Measurements from ENCODE around the gene PPP2R5C.
"Not testable (repeated sequence)": the region's sequence is repeated elsewhere in the genome, so short reads cannot be mapped to it uniquely, and the experiment has no call there.

PPP2R5C gene

DNA sequence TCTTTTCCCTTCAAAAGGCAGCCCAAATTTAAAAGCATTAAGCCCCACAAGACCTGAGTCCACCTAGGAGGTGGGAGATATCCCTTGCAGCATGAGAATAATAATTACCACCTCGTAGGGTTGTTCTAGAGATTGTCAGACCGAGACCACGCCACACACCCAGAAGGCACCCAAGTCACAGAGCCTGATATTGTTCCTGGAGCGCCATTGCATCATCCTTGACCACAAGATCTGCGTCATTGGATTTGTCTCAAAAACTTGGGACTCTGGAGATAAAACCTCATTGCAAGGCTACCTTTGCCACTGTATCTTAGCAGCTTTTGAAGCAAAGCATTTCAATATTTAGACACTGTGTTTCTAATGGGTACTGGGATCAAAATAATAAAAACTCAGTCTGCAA, 29.4 kb upstream of the PPP2R5C start:
- Mint-ChIP-seq H3K4me1 (peaks cover 47% of the 10 kb centered on the region), H3K4me3 (peak overlapping the region; percentile 58), H3K36me3 (peaks cover 6% of the 10 kb centered on the region), H3K9me3 (peaks cover 3% of the 10 kb centered on the region), H3K27ac (peak overlapping the region; percentile 99), H3K27me3 (peaks cover 1% of the 10 kb centered on the region)
- CTCF ChIA-PET = interaction anchor here (1.4 kb wide), 1 partner anchor 10 kb away, joined by 3 read pairs; no protein-coding TSS in a partner anchor
- DNase-seq = no peak

DNA sequence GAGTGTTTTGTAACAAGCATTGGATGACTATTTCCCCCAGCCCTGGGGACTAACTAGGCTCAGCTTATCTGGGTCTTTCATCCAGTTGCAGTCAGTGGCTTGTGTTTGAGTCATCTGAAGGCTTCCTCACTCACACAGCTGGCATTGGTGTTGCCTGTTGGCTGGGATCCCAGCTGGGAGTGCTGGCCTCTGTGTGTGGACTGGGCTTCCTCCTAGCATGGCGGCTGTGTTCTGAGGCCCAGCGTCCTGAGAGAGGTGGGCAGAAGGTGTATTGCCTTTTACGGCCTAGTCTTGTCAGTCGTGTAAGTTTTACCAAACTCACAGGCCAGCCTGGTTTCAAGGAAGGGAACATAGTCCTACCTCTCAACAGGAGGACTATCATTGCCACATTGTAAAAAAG, 28.3 kb upstream of the PPP2R5C start:
- DNase-seq = no peak
- CTCF ChIA-PET = no interaction called here
- H3K27me3 Mint-ChIP-seq = peaks cover 3% of the 10 kb centered on the region
- H3K4me1 Mint-ChIP-seq = peaks cover 47% of the 10 kb centered on the region
- no peak overlapping the region for H3K4me3 Mint-ChIP-seq
- H3K36me3 Mint-ChIP-seq = peaks cover 6% of the 10 kb centered on the region
- H3K27ac Mint-ChIP-seq = peak overlapping the region; percentile 99
- H3K9me3 Mint-ChIP-seq = peaks cover 1% of the 10 kb centered on the region

DNA sequence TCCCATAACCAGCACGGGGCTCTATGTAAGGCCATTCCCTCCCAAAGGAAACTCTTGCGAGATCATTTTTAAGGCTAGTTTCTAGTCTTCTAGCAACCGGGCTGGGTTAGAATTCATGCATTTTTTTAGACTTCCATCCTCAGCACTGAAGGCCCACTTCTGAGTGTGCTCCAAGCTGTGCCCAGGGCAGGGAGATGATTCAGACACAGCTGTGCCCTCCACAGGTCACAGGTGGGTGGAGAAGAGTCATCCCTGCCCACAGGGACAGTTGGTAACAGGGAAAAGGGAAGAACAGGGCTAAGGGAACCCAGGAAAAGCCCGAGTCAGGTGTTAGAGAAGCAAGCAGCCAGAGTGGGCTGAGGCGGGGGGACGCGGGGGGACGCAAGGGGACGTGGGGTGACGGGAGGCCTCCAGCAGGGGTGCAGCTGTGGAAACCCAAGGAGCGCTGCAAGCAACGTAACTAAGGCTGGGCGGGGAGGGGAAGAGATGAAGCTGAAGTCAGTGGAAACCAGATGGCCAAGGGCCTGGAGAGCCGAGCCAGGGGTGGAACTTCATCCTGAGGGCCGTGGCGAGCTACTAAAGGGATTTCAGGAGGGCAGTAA, 27.2 kb upstream of the PPP2R5C start:
- peaks cover 47% of the 10 kb centered on the region for H3K4me1 Mint-ChIP-seq
- H3K36me3 Mint-ChIP-seq = peaks cover 6% of the 10 kb centered on the region
- H3K27ac Mint-ChIP-seq = no peak overlapping the region
- no peak overlapping the region for H3K4me3 Mint-ChIP-seq
- H3K27me3 Mint-ChIP-seq = peaks cover 3% of the 10 kb centered on the region
- CTCF ChIA-PET = interaction anchor here (1.6 kb wide), 1 partner anchor 27 kb away, joined by 6 read pairs; no protein-coding TSS in a partner anchor
- DNase-seq = no peak
- peaks cover 2% of the 10 kb centered on the region for H3K9me3 Mint-ChIP-seq

DNA sequence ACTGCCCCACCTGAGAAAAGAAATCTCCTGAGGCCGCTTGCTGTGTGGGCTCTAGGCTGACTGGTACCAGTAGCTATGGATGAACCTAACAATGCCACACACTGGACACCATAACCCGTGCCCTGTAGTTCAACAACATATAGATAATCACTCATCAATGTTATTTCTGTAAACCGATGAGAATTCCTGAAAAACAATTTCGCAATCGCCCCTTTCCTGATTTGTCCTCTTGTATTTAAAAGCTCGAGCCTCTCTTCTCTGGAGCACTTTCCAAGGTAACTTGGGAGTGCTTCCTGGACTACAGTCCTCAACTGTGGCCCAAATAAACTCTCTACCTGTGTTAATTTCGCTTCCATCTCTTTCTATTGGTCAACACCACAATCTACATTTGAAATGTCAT, 26.1 kb upstream of the PPP2R5C start:
- Mint-ChIP-seq H3K9me3 (peaks cover 13% of the 10 kb centered on the region), H3K4me1 (peaks cover 36% of the 10 kb centered on the region), H3K27ac (no peak overlapping the region), H3K4me3 (no peak overlapping the region), H3K36me3 (peaks cover 16% of the 10 kb centered on the region), H3K27me3 (peaks cover 3% of the 10 kb centered on the region)
- CTCF ChIA-PET = interaction anchor here (1.6 to 3.2 kb wide), 2 partner anchors 28 kb away, joined by 6 to 14 read pairs; no protein-coding TSS in a partner anchor
- no peak for DNase-seq

DNA sequence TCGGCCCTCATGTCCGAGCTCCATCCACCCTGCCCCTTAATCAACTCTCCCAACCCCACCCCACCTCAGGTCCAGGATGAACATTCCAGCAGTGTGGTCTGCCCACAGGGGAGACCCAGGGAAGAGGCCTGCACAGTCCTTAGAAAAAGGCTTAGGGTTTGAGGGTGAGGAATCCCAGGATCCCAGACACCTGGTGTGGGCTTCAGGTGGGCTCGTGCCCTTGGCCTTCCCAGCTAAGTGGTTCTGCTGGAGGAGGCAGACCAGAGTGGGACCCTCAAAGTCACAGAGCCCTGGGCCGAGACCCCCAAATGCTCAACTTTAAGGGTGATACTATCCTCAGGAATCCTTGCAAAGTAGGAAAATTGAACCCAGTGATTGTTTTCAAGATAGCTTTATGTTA, 25.4 kb upstream of the PPP2R5C start:
- Mint-ChIP-seq H3K4me1 (peaks cover 30% of the 10 kb centered on the region), H3K4me3 (no peak overlapping the region), H3K9me3 (peaks cover 17% of the 10 kb centered on the region), H3K27ac (no peak overlapping the region), H3K27me3 (peaks cover 3% of the 10 kb centered on the region), H3K36me3 (peaks cover 19% of the 10 kb centered on the region)
- DNase-seq = no peak
- CTCF ChIA-PET = interaction anchor here (0.7 to 3.2 kb wide), 4 partner anchors 14 to 354 kb away, joined by 3 to 14 read pairs (median 3); no protein-coding TSS in a partner anchor

DNA sequence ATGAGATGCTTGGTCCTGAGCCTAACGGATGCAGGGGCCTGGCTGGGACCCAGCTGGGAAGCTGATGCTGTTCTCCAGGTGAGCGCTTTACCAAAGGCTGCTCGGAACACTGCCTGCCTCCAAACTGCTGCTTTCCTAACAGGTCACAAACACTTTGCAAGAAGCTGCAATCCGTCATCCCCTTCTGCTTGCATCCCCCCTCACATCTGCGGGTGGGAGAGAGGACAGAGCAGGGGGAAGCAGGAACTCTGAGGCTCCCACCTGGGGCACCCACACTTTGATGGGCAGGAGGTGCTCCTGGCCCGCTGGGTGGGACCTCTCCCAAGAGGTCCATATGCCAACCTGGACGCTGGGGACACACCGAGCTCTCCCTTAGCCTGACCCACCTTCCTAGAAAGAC, 24.9 kb upstream of the PPP2R5C start:
- Mint-ChIP-seq H3K27me3 (peaks cover 3% of the 10 kb centered on the region), H3K4me1 (peaks cover 25% of the 10 kb centered on the region), H3K27ac (no peak overlapping the region), H3K9me3 (peaks cover 22% of the 10 kb centered on the region), H3K36me3 (peaks cover 22% of the 10 kb centered on the region), H3K4me3 (no peak overlapping the region)
- no peak for DNase-seq
- CTCF ChIA-PET = interaction anchor here (0.7 to 3.2 kb wide), 5 partner anchors 15 to 354 kb away, joined by 3 to 14 read pairs (median 3); no protein-coding TSS in a partner anchor

DNA sequence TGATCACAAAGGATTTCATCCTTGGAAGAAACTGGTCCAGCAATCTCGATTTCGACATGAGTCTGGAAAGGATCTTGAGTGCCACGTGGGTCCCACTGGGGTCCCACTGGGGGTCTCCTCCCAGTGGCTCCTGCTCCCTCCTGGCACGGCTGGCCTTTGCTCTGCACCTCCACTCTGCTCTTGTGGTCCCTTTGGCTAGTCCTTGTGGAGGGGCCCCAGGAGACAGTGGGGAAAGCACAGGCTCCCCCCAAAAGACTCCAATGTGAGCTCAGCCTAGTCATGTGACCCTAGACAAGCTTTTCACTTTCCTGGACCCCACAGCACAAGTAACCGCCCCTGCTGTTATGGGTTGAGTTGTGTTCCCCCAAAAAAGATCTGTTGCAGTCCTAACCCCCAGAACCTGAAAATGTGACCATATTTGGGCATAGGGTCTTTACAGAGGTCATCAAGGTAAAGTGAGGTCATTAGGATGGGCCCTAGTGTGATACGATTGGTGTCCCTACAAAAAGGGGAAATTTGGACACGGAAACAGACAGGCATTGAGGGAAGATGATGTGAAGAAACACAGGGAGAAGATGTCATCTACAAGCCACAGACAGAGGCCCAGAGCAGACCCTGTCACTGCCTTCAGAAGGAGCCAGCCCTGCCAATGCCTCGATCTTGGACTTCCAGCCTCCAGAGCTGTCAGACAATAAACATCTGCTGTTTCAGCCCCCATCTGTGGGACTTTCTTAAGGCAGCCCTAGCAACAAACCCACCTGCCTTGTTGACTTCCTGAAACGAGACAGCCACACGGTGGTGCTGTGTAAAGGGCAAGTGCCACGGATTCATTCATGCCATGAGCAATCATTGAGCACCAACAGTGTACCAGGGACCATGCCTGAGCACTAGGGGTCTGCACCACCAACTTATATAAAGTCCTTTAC, 23.8 kb upstream of the PPP2R5C start:
- Mint-ChIP-seq H3K4me3 (no peak overlapping the region), H3K4me1 (peaks cover 15% of the 10 kb centered on the region), H3K9me3 (peaks cover 25% of the 10 kb centered on the region), H3K36me3 (peaks cover 20% of the 10 kb centered on the region), H3K27me3 (peaks cover 12% of the 10 kb centered on the region), H3K27ac (no peak overlapping the region)
- peak; percentile 48 for DNase-seq
- CTCF ChIA-PET = interaction anchor here (0.6 to 3.2 kb wide), 4 partner anchors 19 to 60 kb away, joined by 3 to 14 read pairs (median 4); no protein-coding TSS in a partner anchor

DNA sequence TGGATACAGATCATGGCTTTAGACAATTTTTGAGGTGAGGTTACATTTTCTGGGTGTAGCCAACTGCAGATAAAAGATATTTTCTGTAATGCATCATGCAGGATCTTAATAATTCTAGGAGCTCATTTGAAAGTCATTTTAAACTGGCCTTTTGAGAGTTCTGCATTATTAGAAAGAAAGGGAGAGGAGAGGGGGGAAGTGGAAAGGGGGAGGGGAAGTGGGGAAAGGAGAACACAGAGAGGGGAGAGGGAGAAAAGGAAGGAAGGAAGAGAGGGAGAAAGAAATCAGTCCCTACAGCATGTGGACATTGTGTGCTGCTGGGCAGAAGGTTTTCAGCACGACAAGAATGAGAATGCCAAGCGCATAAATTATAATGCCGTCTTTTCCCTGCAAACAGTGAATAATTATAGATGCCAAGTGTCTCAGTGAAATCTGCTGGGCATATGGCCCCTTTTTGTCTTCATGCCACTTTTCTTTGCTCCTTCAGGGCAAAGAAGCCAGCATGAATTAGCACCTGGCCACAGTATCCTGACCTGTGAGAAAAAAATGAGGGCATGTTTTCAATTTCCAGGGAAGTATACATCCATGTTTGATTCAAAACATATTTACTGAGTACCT, 22.7 kb upstream of the PPP2R5C start:
- Mint-ChIP-seq H3K4me1 (peaks cover 4% of the 10 kb centered on the region), H3K27ac (no peak overlapping the region), H3K4me3 (no peak overlapping the region), H3K36me3 (peaks cover 19% of the 10 kb centered on the region), H3K9me3 (peaks cover 25% of the 10 kb centered on the region), H3K27me3 (peaks cover 14% of the 10 kb centered on the region)
- CTCF ChIA-PET = interaction anchor here (2.0 to 3.2 kb wide), 2 partner anchors 18 to 32 kb away, joined by 4 to 14 read pairs; no protein-coding TSS in a partner anchor
- no peak for DNase-seq

DNA sequence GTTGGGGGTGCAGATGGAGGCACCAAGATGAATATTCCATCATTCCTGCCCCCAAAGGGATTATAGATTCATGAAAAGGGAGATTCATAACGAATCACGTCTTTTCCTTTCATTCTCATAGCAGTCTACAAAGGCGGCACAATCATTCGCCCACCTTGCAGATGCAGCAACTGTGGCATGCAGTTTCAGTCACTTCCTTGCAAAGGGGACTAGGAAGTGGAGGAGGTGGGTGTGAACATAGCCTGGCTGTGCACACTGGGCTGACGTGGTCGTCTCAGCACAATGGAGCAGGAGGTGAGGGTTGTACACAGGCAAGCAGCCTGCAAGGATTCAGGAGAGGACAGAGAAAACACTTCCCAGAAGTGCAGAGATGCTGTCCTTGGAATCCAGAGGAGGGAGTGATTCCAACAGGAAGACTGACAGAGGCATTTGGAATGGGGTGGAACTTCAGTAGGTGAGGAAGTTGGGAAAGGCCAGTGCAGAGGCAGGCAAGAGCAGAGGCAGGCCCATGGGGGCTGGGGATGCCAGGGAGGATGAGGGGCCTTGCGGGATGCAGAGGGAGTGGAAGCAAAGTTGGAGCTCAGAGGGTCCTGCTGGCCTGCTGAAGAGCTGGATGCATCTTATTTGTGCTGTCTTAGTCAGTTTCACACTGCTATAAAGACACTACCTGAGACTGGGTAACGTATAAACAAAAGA, 21.9 kb upstream of the PPP2R5C start:
- peaks cover 15% of the 10 kb centered on the region for H3K27me3 Mint-ChIP-seq
- CTCF ChIA-PET = interaction anchor here (3.0 kb wide), 1 partner anchor 33 kb away, joined by 6 read pairs; no protein-coding TSS in a partner anchor
- peaks cover 2% of the 10 kb centered on the region for H3K4me1 Mint-ChIP-seq
- no peak for DNase-seq
- no peak overlapping the region for H3K4me3 Mint-ChIP-seq
- no peak overlapping the region for H3K27ac Mint-ChIP-seq
- peaks cover 25% of the 10 kb centered on the region for H3K9me3 Mint-ChIP-seq
- H3K36me3 Mint-ChIP-seq = peaks cover 19% of the 10 kb centered on the region

DNA sequence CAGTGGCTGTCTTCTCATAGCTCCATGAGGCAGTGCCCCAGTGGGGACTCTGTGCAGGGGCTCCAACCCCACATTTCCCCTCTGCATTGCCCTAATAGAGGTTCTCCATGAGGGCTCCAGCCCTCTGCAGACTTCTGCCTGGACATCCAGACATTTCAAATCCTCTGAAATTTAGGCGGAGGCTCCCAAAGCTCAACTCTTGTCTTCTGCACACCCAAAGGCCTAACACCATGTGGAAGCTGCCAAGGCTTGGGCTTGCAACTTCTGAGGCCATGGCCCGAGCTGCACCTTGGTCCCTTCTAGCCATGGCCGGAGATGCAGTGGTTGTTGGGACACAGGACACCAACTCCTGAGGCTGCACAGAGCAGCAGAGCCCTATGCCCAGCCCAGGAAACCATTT, 20.5 kb upstream of the PPP2R5C start:
- DNase-seq = no peak
- Mint-ChIP-seq H3K4me1 (peaks cover 2% of the 10 kb centered on the region), H3K9me3 (peaks cover 25% of the 10 kb centered on the region), H3K27me3 (peaks cover 15% of the 10 kb centered on the region), H3K36me3 (peaks cover 19% of the 10 kb centered on the region), H3K27ac (no peak overlapping the region), H3K4me3 (no peak overlapping the region)
- CTCF ChIA-PET = interaction anchor here (3.0 kb wide), 1 partner anchor 34 kb away, joined by 6 read pairs; no protein-coding TSS in a partner anchor

DNA sequence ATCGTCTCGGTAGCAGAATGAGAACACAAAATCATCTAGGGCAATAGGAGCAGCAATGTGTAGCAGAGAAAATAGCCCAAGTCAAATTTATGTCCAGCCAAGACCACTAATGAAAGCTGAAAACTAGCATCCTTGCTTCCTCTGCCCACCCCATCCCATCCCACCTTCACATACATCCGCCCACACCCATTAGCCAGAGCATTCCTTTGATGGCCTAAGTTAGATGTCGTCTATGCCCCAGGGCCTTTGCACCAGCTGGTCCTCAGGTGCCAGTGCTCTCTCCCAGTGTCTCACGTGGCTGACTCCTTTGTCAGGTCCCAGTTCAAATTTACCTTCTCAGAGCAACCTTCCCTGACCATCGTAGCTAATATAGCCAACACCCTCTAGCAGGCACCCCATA, 17.8 kb upstream of the PPP2R5C start:
- Mint-ChIP-seq H3K27ac (no peak overlapping the region), H3K36me3 (peaks cover 19% of the 10 kb centered on the region), H3K27me3 (peaks cover 27% of the 10 kb centered on the region), H3K9me3 (peaks cover 27% of the 10 kb centered on the region), H3K4me1 (no peaks in the 10 kb centered on the region), H3K4me3 (no peak overlapping the region)
- CTCF ChIA-PET = no interaction called here
- no peak for DNase-seq

DNA sequence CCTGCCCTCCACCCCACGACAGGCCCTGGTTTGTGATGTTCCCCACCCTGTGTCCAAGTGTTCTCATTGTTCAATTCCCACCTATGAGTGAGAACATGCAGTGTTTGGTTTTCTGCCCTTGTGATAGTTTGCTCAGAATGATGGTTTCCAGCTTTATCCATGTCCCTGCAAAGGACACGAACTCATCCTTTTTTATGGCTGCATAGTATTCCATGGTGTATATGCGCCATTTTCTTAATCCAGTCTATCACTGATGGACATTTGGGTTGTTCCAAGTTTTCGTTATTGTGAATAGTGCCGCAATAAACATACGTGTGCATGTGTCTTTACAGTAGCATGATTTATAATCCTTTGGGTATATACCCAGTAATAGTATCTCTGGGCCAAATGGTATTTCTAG, 17.1 kb upstream of the PPP2R5C start:
- CTCF ChIA-PET, H3K27ac Mint-ChIP-seq, DNase-seq, H3K4me3 Mint-ChIP-seq, H3K4me1 Mint-ChIP-seq: not testable (repeated sequence)
- Mint-ChIP-seq H3K9me3 (peaks cover 25% of the 10 kb centered on the region), H3K27me3 (peaks cover 34% of the 10 kb centered on the region), H3K36me3 (peaks cover 18% of the 10 kb centered on the region)

DNA sequence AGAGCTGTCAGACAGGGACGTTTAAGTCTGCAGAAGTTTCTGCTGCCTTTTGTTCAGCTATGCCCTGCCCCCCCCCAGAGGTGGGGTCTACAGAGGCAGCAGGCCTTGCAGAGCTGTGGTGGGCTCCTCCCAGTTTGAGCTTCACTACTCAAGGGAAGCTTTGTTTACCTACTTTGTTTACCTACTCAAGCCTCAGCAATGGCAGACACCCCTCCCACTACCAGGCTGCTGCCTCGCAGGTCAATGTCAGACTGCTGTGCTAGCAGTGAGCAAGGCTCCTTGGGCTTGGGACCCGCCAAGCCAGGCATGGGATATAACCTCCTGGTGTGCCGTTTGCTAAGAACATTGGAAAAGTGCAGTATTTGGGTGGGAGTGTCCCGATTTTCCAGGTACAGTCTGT, 11.8 kb upstream of the PPP2R5C start:
- Mint-ChIP-seq H3K27me3 (peaks cover 51% of the 10 kb centered on the region), H3K9me3 (peaks cover 15% of the 10 kb centered on the region)
- H3K27ac Mint-ChIP-seq, H3K4me1 Mint-ChIP-seq, H3K36me3 Mint-ChIP-seq, H3K4me3 Mint-ChIP-seq, CTCF ChIA-PET, DNase-seq: not testable (repeated sequence)

Data from activated naive CD4-positive, alpha-beta T cell treated with anti-CD3 and anti-CD28 coated beads, Interleukin-2, amount 10 ng/mL, durations not matched to agents 7 days and 5 days (primary cell).